IMR-90 (cell line): ENCODE data around the gene SUGCT. TPM values are rescaled to one million over a fixed set of nuclear protein-coding genes. Genes with fewer than 3 reads are reported as not detected.

Experiments
- ATAC-seq: fragments of 200-7000 bp; cut with Tn5 transposase; 2 replicates; pipeline ENCODE4 v1.9.1; 2020; ENCODE audit warnings: low read depth, mild to moderate bottlenecking, moderate library complexity
- BruUV-seq: library from RNA; stranded (reverse); fragments of 400-500 nt; replicated peaks from 2 replicates; lab custom pipeline; 2021; lab: Mats Ljungman, UMichigan
- CTCF ChIA-PET: fragments of 300-600 bp; formaldehyde crosslinking; extraction: SDS; loops from one replicate; lab custom pipeline; 2021; ENCODE audit warnings: antibody characterized with exemption; lab: Yijun Ruan, JAX
- POLR2A ChIA-PET: fragments of 300-600 bp; sonication (Branson Sonifier 250); formaldehyde crosslinking; loops from one replicate; lab custom pipeline; 2022; ENCODE audit warnings: antibody characterized with exemption; ENCODE audit not compliant: unreplicated experiment; lab: Charles Lee
- DNase-seq: peaks from one replicate; pipeline ENCODE4 v3.0.0; 2013
- H2AFZ ChIP-seq: replicated peaks from 2 replicates; pipeline ENCODE3; 2013; ENCODE audit warnings: low read length, mild to moderate bottlenecking; ENCODE audit not compliant: poor library complexity
- H2AK5ac ChIP-seq: 2 replicates; pipeline ENCODE4 v1.6.1; 2013; ENCODE audit warnings: low read depth, low read length, inconsistent platforms
- H2AK9ac ChIP-seq: replicated peaks from 2 replicates; pipeline ENCODE3; 2013; ENCODE audit warnings: mild to moderate bottlenecking, low read depth, low read length, moderate library complexity; ENCODE audit not compliant: poor library complexity
- H2BK120ac ChIP-seq: 2 replicates; pipeline ENCODE4 v1.6.1; 2013; ENCODE audit warnings: low read depth, low read length, inconsistent platforms
- H2BK15ac ChIP-seq: 3 replicates; pipeline ENCODE4 v1.6.1; 2013; ENCODE audit warnings: low read depth, low read length, inconsistent platforms
- H2BK20ac ChIP-seq: 2 replicates; pipeline ENCODE4 v1.6.1; 2013; ENCODE audit warnings: low read depth, mild to moderate bottlenecking, inconsistent platforms, low read length, moderate library complexity
- H2BK5ac ChIP-seq: 2 replicates; pipeline ENCODE4 v1.6.1; 2013; ENCODE audit warnings: mild to moderate bottlenecking, low read depth, low read length, inconsistent platforms; ENCODE audit not compliant: poor library complexity, severe bottlenecking
- H3K14ac ChIP-seq: replicated peaks from 2 replicates; pipeline ENCODE4 v1.6.1; 2013; ENCODE audit warnings: low read depth, low read length, inconsistent platforms
- H3K18ac ChIP-seq: 2 replicates; pipeline ENCODE4 v1.6.1; 2013; ENCODE audit warnings: low read depth, low read length, control low read depth
- H3K23ac ChIP-seq: 2 replicates; pipeline ENCODE4 v1.6.1; 2013; ENCODE audit warnings: low read depth, low read length, inconsistent platforms
- H3K27ac ChIP-seq: 2 replicates; pipeline ENCODE4 v1.5.1; 2013; ENCODE audit warnings: mild to moderate bottlenecking, control low read depth, low read length; ENCODE audit not compliant: insufficient read depth
- H3K27me3 ChIP-seq: 2 replicates; pipeline ENCODE4 v1.6.1; 2013; ENCODE audit warnings: low read length; ENCODE audit not compliant: control insufficient read depth, insufficient read depth
- H3K36me3 ChIP-seq: 2 replicates; pipeline ENCODE4 v1.6.1; 2013; ENCODE audit warnings: low read length, mixed read lengths; ENCODE audit not compliant: control insufficient read depth, insufficient read depth
- H3K4ac ChIP-seq: 2 replicates; pipeline ENCODE4 v1.6.1; 2013; ENCODE audit warnings: low read depth, low read length, inconsistent platforms
- H3K4me1 ChIP-seq: 2 replicates; pipeline ENCODE4 v1.6.1; 2013; ENCODE audit warnings: low read length, mixed read lengths; ENCODE audit not compliant: control insufficient read depth, insufficient read depth
- H3K4me2 ChIP-seq: 2 replicates; pipeline ENCODE4 v1.6.1; 2013; ENCODE audit warnings: low read depth, mild to moderate bottlenecking, control low read depth, low read length, moderate library complexity
- H3K4me3 ChIP-seq: 2 replicates; pipeline ENCODE4 v1.5.1; 2013; ENCODE audit warnings: low read depth, mild to moderate bottlenecking, control low read depth, low read length, moderate library complexity; ENCODE audit not compliant: insufficient read depth
- H3K56ac ChIP-seq: 2 replicates; pipeline ENCODE4 v1.6.1; 2013; ENCODE audit warnings: low read length, inconsistent platforms; ENCODE audit not compliant: insufficient read depth; ENCODE audit errors: extremely low read depth
- H3K79me1 ChIP-seq, 2 experiments: 2 replicates each; pipeline ENCODE4 v1.6.1; 2013; ENCODE audit warnings: low read length in 2 of 2, inconsistent platforms in 1 of 2, low read depth in 1 of 2
- H3K9ac ChIP-seq: 2 replicates; pipeline ENCODE4 v1.6.1; 2013; ENCODE audit warnings: low read depth, low read length, control low read depth
- H3K9me1 ChIP-seq: 2 replicates; pipeline ENCODE4 v1.6.1; 2013; ENCODE audit warnings: low read length, inconsistent platforms; ENCODE audit not compliant: insufficient read depth
- H3K9me3 ChIP-seq: 2 replicates; pipeline ENCODE4 v1.6.1; 2013; ENCODE audit warnings: low read length; ENCODE audit not compliant: control insufficient read depth, insufficient read depth
- H4K20me1 ChIP-seq: 2 replicates; pipeline ENCODE4 v1.6.1; 2013; ENCODE audit warnings: low read length, inconsistent platforms; ENCODE audit not compliant: insufficient read depth
- H4K5ac ChIP-seq: 2 replicates; pipeline ENCODE4 v1.6.1; 2013; ENCODE audit warnings: mild to moderate bottlenecking, low read depth, low read length, control low read depth
- H4K8ac ChIP-seq, 2 experiments: 2 replicates each; pipeline ENCODE4 v1.6.1; 2013; ENCODE audit warnings: low read depth in 2 of 2, low read length in 2 of 2, control low read depth in 1 of 2, inconsistent platforms in 1 of 2
- H4K91ac ChIP-seq: 2 replicates; pipeline ENCODE4 v1.6.1; 2013; ENCODE audit warnings: low read depth, low read length, inconsistent platforms; ENCODE audit not compliant: insufficient read depth
- USF2 ChIP-seq: fragments of 150-350 bp; IDR thresholded peaks from 2 replicates; pipeline ENCODE4 v1.6.1; 2017; ENCODE audit warnings: mild to moderate bottlenecking, antibody characterized with exemption, low read length, low read depth
- WGBS, 2 experiments: methylation state at CpG; one replicate each; pipeline versions ENCODE4 v1.1.5 to v1.1.7; 2013; ENCODE audit warnings: missing lambda C conversion rate in 2 of 2; ENCODE audit not compliant: insufficient read length in 1 of 2; ENCODE audit errors: extremely low coverage in 2 of 2; 5-methylcytosine and 5-hydroxymethylcytosine counted together
- dilution Hi-C: fragments of 300-500 bp; cut with HindIII; formaldehyde crosslinking; loops from one replicate; pipeline ENCODE4 v1.14.3; 2018; ENCODE audit warnings: low sequenced_read_pairs; ENCODE audit not compliant: unreplicated experiment
- in situ Hi-C: fragments of 300-500 bp; cut with MboI; formaldehyde crosslinking; loops from 3 replicates; pipeline ENCODE4 v1.14.3; 2019; ENCODE audit warnings: low sequenced_read_pairs, inconsistent platforms, mixed read lengths
- intact Hi-C: fragments of 100-400 bp; cut with micrococcal nuclease; formaldehyde crosslinking; loops from 2 replicates; pipeline ENCODE4 v1.10.0; 2022
- polyA plus RNA-seq, 3 experiments: library from polyadenylated mRNA; depleted of rRNA; stranded (reverse); fragments of >200 nt; gene quantifications; 2 replicates each; pipeline ENCODE4 v1.2.3, GENCODE V29; 2012; ENCODE audit warnings: low replicate concordance in 1 of 3
- total RNA-seq: library from RNA; depleted of rRNA; stranded (reverse); fragments of >200 nt; gene quantifications from 2 replicates; pipeline ENCODE4 v1.2.3, GENCODE V29; 2012

SUGCT gene
- total and polyA plus RNA-seq, 2 of the 4 experiments (the other 2 are of a cell fraction): 5.9 to 8.3 TPM

DNA sequence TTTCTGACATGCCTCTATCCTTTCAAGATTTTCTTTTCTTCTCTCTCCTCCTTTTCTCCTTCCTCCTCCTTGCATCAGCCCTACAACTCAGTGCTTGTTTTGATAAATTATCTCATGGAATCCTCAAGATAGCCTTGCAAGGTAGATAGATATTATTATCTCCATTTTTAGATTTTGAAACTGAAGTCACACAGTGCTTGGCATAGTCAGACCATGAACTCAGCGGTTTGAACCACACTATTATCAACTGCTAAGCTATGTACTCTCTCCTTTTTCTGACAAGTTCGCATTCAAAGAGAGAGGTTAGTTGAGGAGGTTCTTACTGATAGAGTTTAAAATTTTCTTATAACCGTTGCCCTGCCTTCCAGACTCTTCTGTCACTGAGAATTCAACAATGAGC is 79.1 kb downstream of the SUGCT start:
- TF ChIP-seq USF2: no peak
- Histone ChIP-seq H2AFZ (no peak overlapping the region), H2BK120ac (peak overlapping the region; percentile 46; the same call in 1 of the 2 replicates), H3K79me1 (no peaks in the 10 kb centered on the region), H3K4ac (no peak overlapping the region), H4K8ac (no peak overlapping the region; a peak in 1 of 4 replicates), H3K4me2 (no peak overlapping the region), H3K23ac (no peak overlapping the region), H3K56ac (no peak overlapping the region), H2AK5ac (no peak overlapping the region), H3K9ac (no peak overlapping the region), H3K27me3 (no peaks in the 10 kb centered on the region), H3K9me1 (0 out of 2 replicates have a peak, but pooled peaks cover under 1% of the 10 kb centered on the region), H3K18ac (no peak overlapping the region), H3K4me1 (peaks cover under 1% of the 10 kb centered on the region; the same call in 1 of the 2 replicates), H4K91ac (no peak overlapping the region), H2BK15ac (no peak overlapping the region), H3K14ac (no peak overlapping the region), H3K36me3 (no peaks in the 10 kb centered on the region), H4K20me1 (no peaks in the 10 kb centered on the region), H2BK20ac (peak overlapping the region; percentile 72), H2AK9ac (no peak overlapping the region), H4K5ac (no peak overlapping the region), H3K9me3 (no peaks in the 10 kb centered on the region), H2BK5ac (peak overlapping the region; percentile 29), H3K27ac (no peak overlapping the region), H3K4me3 (no peak overlapping the region)
- dilution Hi-C loops (no loop called here), intact Hi-C loops (no loop called here), in situ Hi-C loops (no loop called here)
- ChIA-PET POLR2A (no interaction called here), CTCF (no interaction called here)
- WGBS, 2 experiments: no CpG with 5 or more reads among the region's 3 CpGs
- ATAC-seq (no peak), DNase-seq (peak; percentile 14)
- no TSS peak for BruUV-seq
